GM10847 (cell line): ENCODE measurements around the gene BZW2.

Experiments used
- POLR2A ChIP-seq: IDR thresholded peaks from 2 replicates; pipeline ENCODE4 v1.6.1; 2011; ENCODE audit not compliant: insufficient read length; ENCODE audit errors: extremely low read depth

BZW2 gene

GRCh38 chr7:16693601-16694318 is 47.8 kb downstream of the BZW2 start:
- TF ChIP-seq POLR2A: no peak

- no peak for TF ChIP-seq POLR2A
Measured at GRCh38 chr7:16694806-16695205, 48.8 kb downstream of the BZW2 start.

- no peak for TF ChIP-seq POLR2A
Measured at GRCh38 chr7:16695621-16696237, 49.7 kb downstream of the BZW2 start.

- no peak for TF ChIP-seq POLR2A
Measured at GRCh38 chr7:16697507-16698199, 51.7 kb downstream of the BZW2 start.

GRCh38 chr7:16698200-16698905 is 52.4 kb downstream of the BZW2 start:
- TF ChIP-seq POLR2A: no peak

- no peak for TF ChIP-seq POLR2A
Measured at GRCh38 chr7:16702441-16702840, 56.5 kb downstream of the BZW2 start.

- no peak for TF ChIP-seq POLR2A
Measured at GRCh38 chr7:16708511-16708910, 62.5 kb downstream of the BZW2 start.

GRCh38 chr7:16708980-16709379 is 63.0 kb downstream of the BZW2 start:
- no peak for TF ChIP-seq POLR2A

- no peak for TF ChIP-seq POLR2A
Measured at GRCh38 chr7:16710651-16711050, 64.7 kb downstream of the BZW2 start.

GRCh38 chr7:16711730-16712129 is 65.7 kb downstream of the BZW2 start:
- no peak for TF ChIP-seq POLR2A

- TF ChIP-seq POLR2A: no peak
Measured at GRCh38 chr7:16712916-16713315, 66.9 kb downstream of the BZW2 start.

- no peak for TF ChIP-seq POLR2A
Measured at GRCh38 chr7:16715928-16716327, 69.9 kb downstream of the BZW2 start.

GRCh38 chr7:16718111-16718656 is 72.2 kb downstream of the BZW2 start:
- TF ChIP-seq POLR2A: no peak

- TF ChIP-seq POLR2A: no peak
Measured at GRCh38 chr7:16719699-16720098, 73.7 kb downstream of the BZW2 start.

GRCh38 chr7:16721541-16721940 is 75.6 kb downstream of the BZW2 start:
- TF ChIP-seq POLR2A: no peak

- no peak for TF ChIP-seq POLR2A
Measured at GRCh38 chr7:16724344-16724743, 78.4 kb downstream of the BZW2 start.

- no peak for TF ChIP-seq POLR2A
Measured at GRCh38 chr7:16726189-16726588, 80.2 kb downstream of the BZW2 start.
